Anterior cingulate cortex (tissue), 58 donors: ENCODE data around the gene NKAIN1.

Experiments used
- DNase-seq, 58 donors: peaks; one replicate each; lab custom pipeline; 2025; lab: John Stamatoyannopoulos, UW

Gene NKAIN1

DNA sequence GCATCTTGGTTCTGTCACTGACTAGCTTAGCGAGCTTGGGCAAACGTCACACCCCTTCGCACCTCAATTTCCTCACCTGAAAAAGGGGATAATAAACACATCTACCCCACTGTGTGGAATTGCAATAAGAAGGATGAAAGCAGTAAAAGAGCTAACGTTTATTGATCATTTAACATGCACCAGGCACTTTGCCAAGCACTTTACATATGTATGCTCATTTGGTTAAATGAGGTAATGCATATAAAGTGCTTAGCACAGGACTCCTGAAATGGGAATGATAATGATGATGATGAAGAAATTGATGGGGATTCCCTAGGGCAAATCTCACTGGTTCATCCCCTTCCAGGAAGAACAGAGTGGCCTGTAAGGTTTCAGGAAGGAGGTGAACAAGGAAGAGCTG is 4.8 kb downstream of the NKAIN1 start:
- DNase-seq: no peak

DNA sequence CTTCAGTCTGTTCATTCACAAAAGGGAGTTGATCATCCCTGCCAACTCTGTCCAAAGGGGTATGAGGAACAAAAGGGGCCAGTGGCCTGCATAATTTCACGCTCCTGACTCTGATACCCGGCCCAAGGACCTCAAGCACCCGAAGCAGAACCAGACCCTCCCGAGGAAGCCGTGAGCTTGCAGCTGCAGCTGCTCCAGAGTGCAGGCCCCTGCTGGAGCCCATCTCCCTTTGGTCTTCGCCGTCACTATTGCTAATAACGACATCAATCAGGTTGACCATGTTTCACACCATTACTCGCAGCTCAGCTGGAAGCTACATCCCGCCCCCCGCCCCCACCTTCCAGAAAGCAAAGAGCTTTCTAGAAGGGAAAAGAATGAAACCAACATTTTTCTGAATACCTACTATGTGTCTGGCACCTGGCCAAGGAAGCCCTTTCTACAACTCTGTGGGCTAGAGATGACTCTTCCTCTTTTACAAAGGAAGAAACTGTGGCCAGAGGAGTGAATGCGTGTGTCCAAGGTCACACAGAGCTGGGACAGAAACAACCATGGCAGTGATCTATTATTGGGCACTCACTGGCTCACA is 5.5 kb downstream of the NKAIN1 start:
- peak in 1 of 58 donors; percentile 19 for DNase-seq

GRCh38 chr1:31232689-31233088 is 7.0 kb downstream of the NKAIN1 start:
- DNase-seq: no peak

- no peak for DNase-seq
These were observed 7.9 kb downstream of the NKAIN1 start for GRCh38 chr1:31231802-31232201.

GRCh38 chr1:31230378-31230777 is 9.3 kb downstream of the NKAIN1 start:
- DNase-seq: no peak

DNA sequence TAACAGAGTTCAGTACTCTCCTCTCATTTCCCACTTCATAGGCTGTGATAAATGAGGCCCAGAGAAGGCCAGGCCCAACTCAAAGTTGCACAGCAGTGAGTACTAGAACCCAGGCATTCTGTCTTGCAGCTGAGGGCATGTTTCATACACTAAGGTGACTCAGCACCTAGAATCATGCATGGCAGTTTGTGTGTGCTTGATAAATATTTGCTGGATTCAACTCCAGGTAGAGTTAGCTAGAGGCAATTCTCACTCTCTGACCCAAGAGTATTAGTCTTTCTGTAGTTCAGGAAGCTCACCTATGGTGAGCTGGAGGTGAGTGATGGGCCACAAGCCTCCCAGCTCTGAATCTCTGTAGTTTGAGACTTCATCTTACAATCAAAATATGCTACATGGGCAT is 10.7 kb downstream of the NKAIN1 start:
- DNase-seq: no peak

- peak in 46 of 58 donors; percentile 8 to 80 (median 40) for DNase-seq
These were observed 11.7 kb downstream of the NKAIN1 start for GRCh38 chr1:31227891-31228568.

DNA sequence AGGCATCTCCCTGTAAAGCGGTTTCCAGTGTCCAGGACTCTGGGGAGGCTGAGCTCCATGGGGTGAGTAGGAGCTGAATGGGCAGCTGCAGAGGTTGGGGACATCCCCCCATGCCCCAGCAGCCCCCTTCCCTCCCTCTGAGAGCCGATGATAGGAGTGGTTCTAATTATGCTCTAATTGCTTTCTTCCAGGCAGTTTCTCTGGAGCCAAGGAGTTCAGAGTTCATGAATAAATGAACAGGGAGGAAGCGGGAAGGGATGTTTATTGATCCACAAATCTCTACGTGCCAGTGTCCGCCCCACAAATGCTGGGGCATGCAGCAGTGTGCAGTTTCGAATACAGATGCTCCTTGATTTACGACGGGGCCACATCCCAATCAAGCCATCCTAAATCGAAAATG is 15.6 kb downstream of the NKAIN1 start:
- DNase-seq: no peak

GRCh38 chr1:31222176-31222575 is 17.5 kb downstream of the NKAIN1 start:
- no peak for DNase-seq

- peak in 1 of 58 donors; percentile 20 for DNase-seq
These were observed 18.6 kb downstream of the NKAIN1 start for GRCh38 chr1:31221072-31221471.

DNA sequence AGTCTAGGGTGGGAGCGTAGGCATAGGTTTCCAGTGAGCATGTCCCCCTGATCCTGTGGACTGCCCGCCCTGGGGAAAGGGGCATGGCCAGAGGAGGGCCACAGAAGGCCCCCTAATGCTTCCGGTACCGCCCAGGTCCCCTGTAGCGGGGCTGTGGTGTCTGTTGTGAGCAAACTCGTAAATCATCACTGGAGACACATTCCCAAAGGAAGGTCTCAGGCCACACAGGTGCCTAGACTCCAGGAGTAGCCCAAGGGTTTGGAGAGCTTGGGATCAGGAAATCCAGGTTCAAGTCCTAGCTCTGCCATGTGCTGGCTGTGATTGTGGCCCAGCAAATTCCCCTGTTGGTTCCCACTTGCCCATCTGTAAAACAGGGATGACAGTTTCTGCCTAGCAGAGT is 20.2 kb downstream of the NKAIN1 start:
- DNase-seq: no peak

GRCh38 chr1:31218705-31219104 is 21.0 kb downstream of the NKAIN1 start:
- peak in 36 of 58 donors; percentile 18 to 84 (median 55) for DNase-seq

DNA sequence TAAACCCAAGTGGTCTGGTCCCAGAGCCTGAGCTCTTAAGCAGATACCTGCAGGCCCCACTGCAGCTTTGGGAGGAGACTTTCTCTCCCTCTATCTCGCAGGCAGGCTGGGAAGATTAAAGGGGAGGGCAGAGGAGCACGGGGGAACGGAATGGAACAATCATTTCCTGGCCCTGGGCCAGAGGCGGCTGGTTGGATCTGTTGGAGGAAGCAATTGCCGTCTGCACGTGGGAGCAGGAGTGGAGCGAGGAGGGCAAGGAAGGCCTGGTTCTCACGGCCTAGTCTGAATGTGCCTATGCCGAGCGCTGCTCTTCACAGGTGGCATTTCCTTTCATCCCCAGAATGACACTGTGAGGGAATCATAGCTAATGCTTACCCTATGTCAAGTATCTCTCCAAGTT is 23.7 kb downstream of the NKAIN1 start:
- peak in 12 of 58 donors; percentile 8 to 53 (median 25) for DNase-seq

DNA sequence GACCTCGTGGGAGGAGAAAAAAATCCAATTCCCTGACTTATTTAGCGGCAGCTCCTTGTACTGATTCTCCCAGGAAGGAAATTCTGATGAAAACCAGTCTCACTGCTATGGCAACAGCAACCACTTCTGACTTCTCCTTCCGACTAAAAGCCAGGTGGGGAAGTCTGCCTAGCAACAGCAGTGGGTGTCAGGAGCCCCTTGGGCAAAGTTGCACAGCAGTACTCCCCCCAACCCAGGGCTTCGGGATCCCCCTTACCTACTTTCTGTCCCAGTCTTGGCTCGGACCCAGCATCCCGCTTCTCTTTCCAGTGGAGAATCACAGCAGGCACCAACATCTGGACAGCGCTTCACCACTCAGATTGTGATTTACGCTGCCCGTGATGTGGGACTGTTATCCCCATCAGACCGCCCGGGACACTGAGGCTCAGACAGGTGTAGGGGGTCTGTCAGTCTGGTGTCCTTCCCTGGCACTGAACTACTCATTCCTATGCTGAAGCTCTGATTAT is 24.6 kb downstream of the NKAIN1 start:
- DNase-seq: no peak

DNA sequence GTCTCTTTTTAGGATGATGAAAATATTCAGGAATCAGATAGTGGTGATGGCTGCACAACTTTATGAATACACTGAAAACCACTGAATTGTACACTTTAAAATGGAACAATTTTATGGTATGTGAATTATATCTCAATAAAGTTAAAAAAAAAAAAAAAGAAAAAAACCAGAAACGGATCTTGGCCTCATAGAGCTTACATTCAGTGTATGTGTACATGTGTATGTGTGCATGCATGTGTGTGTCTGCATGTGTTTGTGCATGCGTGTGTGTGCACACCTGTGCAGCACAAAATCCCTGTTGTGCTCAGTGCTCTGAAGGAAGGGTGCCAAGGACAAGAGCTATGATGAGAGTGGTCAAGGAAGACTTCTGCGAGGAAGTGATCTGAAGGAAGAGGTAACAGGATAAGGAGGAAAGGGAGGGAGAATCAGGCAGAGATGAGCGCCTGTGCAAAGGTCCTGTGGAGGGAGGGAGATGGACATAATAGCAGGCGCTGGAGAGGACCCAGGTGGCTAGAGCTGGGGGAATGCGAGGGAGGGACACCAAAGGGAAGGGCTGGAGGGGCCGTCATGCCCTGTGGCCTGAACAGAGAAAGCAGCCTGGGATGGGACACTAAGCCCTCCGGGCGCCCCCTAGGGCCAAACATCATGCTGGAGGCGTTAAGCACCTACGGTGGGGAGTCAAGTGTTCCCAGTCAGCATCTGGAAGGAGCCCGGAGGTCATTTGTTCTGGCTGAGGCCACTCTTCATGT is 25.2 kb downstream of the NKAIN1 start:
- DNase-seq: no peak

DNA sequence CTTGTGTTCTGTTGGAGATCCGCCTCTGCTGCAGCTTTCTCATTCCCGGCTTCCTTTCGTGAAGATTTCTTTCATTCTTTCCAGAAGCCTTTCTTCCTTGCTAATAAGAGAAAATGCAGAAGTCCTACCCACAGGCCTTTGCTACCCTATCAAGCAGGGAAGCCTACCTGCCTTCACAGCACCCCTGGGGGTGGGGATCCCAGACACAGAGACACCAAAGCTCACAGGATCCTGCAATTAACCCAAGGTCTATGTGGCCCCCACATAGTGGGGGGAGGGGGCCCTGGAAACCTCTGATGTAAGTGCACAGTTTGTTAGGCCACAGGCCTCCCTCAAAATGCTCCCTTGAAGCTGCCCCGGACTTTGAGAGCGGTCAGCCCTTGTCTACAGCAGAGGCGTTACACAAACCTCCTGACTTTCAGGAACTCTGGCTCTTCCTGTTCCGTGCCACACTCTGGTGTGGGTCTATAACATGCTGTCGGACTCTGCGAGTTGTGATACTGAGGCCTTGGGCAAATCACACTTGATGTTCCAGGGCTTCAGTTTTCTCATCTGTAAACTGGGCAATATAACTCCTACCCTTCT is 31.2 kb downstream of the NKAIN1 start:
- no peak for DNase-seq

GRCh38 chr1:31207569-31207968 is 32.1 kb downstream of the NKAIN1 start:
- DNase-seq: no peak

- no peak for DNase-seq
These were observed 32.6 kb downstream of the NKAIN1 start for GRCh38 chr1:31207046-31207445.

- DNase-seq: peak in 30 of 58 donors; percentile 10 to 72 (median 34)
These were observed 36.5 kb downstream of the NKAIN1 start for GRCh38 chr1:31203215-31203614.

- no peak for DNase-seq
These were observed 37.7 kb downstream of the NKAIN1 start for GRCh38 chr1:31201931-31202360.

GRCh38 chr1:31199949-31200348 is 39.7 kb downstream of the NKAIN1 start:
- DNase-seq: no peak
